MG63 (cell line): ENCODE results near the gene HMOX1. TPM values are rescaled to one million over a fixed set of nuclear protein-coding genes. Genes with fewer than 3 reads are reported as not detected.
"Not testable (repeated sequence)": the region's sequence is repeated elsewhere in the genome, so short reads cannot be mapped to it uniquely, and the experiment has no call there.

Source experiments
- DNase-seq: peaks from one replicate; pipeline ENCODE4 v3.0.0-alpha.2; 2020
- H3K27me3 ChIP-seq: fragments of 250-450 bp; sonication (Bioruptor Pico); 2 replicates; pipeline ENCODE4 v1.5.1; 2020; ENCODE audit warnings: mild to moderate bottlenecking, moderate library complexity
- H3K36me3 ChIP-seq: fragments of 250-450 bp; sonication (Bioruptor Pico); 2 replicates; pipeline ENCODE4 v1.5.1; 2020; ENCODE audit warnings: mild to moderate bottlenecking, moderate library complexity
- H3K4me3 ChIP-seq: fragments of 250-450 bp; sonication (Bioruptor Pico); 2 replicates; pipeline ENCODE4 v1.5.1; 2020; ENCODE audit warnings: mild to moderate bottlenecking, moderate library complexity
- H3K9me3 ChIP-seq: fragments of 250-450 bp; sonication (Bioruptor Pico); 2 replicates; pipeline ENCODE4 v1.5.1; 2020; ENCODE audit warnings: mild to moderate bottlenecking, moderate library complexity
- total RNA-seq: library from RNA; depleted of rRNA; stranded (reverse); fragments of >200 nt; shearing (Covaris generic); gene quantifications from 2 replicates; pipeline ENCODE4 v1.2.3, GENCODE V29; 2014; ENCODE audit warnings: low replicate concordance; rRNA removed

HMOX1 gene
- total RNA-seq, 1 experiment from 2014 or later: 66.9 TPM

DNA sequence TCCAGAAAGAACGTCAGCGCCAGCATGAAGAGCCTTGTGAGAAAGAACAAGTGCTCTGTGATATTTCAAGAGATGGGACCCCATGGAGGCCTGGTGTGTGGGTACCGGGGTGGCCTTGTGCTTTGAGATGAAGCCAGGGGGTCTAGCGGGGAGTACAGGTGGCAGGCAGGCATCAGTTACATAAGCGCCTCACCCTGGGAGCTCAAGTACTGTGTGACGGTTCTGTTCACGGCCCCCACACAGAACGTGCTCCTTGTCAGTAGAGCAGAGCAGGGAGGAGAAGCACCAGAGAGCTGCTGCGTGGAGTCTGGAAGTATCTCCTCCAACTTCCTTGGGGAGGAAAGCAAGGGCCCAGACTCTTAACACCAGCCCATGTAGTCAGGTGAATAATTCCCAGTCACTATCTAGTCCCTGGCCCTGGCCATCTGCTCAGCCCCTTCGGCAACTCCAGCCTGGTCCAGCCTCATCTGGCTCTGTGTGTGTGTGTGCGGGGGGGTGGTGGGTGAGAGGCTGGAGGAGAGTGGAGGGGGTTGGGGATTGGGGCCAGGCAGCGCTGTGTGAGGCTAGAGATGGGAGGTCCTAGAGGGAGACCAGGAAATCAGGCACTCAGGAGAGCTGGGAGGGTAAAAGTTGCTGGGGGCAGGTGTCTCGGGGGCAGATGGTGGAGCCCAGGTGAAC is 51.5 kb downstream of the HMOX1 start:
- no peaks in the 10 kb centered on the region; the same call in 1 of the 2 replicates for H3K9me3 ChIP-seq
- no peak for DNase-seq
- no peak overlapping the region for H3K4me3 ChIP-seq
- peaks cover 59% of the 10 kb centered on the region for H3K36me3 ChIP-seq
- H3K27me3 ChIP-seq: no peaks in the 10 kb centered on the region

DNA sequence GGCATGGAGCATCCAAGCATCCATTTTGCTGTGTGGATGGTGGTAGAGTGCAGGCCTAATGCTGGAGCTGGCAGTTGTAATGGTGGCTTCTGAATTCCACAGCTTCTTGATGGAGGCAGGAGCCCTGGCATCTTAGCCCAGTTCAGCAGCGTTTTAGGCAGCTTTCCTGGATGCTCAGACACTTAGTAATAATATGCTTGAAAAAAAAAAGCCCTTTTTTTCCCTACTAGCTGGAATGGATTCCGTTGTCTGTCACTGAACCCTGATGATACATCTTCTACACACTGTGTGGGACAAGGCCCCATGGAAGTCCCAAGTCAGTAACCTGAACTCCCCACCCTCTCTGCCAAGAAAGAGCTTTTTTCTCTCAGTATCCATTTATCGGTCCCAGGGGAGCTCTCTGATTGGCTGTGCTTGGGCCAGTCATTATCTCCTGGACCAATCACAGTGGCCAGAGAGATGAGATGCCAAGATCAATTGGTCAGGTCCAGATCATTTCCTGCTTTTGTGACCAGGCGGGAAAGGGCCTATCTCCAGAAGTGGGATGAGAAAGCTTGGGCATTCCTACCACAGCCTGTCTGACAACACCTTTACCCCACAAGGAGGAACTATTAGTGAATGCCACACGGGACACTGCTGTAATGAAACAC is 53.3 kb downstream of the HMOX1 start:
- Histone ChIP-seq H3K36me3 (peaks cover 53% of the 10 kb centered on the region), H3K27me3 (no peaks in the 10 kb centered on the region)
- DNase-seq: peak; percentile 15

DNA sequence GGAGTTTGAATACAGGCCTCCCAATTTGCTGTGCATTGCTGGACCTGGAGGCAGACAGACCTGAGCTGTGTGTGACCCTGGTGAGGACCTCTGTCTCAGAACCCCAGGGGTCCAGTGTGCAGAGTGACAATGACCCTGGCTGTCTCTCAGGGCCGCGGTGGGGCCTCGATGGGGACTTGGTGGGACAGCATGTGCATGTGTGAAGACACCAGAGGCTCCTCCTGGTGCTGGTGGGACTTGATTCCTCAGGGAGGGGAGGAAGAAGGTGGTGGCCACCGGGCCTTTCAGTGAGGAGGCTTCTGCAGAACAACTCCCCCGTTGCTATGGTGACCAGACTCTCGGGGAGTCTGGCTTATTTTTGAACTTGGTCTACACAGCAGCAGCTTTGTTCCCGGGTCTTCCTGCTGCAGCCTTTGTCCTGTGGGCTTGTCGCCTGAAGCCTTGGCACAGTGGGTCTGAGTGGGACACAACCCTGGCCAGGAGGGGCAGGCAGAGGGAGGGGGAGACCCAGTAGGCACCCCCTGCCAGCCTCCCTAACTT is 54.4 kb downstream of the HMOX1 start:
- Histone ChIP-seq H3K36me3 (peaks cover 49% of the 10 kb centered on the region), H3K27me3 (no peaks in the 10 kb centered on the region), H3K9me3 (no peaks in the 10 kb centered on the region; the same call in 1 of the 2 replicates), H3K4me3 (no peak overlapping the region)
- DNase-seq: no peak

More for the DNA sequence above, 53.3 kb downstream of the HMOX1 start:
- Histone ChIP-seq H3K4me3 (no peak overlapping the region), H3K9me3 (no peaks in the 10 kb centered on the region; the same call in 1 of the 2 replicates)

DNA sequence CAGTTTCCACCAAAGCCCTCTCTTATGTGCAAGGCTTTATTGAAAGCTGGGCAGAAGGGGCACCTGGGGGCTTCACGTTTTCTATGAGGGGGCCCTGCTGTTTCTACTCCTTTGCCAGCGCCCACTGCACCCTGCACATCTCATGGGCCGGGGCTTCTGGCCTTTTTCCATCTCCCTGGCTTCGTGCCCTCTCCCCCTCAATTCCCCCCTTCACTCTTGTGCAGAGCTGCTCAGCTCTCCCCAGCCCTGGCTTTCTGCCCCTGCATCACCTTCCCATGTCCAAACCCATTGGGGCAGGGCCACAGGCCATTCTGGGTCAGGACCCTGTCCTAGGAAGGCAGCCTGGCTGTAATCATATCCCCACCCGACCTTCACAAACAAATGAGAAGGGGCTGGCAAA is 55.5 kb downstream of the HMOX1 start:
- no peak for DNase-seq
- Histone ChIP-seq H3K27me3 (no peaks in the 10 kb centered on the region), H3K9me3 (no peaks in the 10 kb centered on the region; the same call in 1 of the 2 replicates), H3K4me3 (no peak overlapping the region), H3K36me3 (peaks cover 43% of the 10 kb centered on the region)

DNA sequence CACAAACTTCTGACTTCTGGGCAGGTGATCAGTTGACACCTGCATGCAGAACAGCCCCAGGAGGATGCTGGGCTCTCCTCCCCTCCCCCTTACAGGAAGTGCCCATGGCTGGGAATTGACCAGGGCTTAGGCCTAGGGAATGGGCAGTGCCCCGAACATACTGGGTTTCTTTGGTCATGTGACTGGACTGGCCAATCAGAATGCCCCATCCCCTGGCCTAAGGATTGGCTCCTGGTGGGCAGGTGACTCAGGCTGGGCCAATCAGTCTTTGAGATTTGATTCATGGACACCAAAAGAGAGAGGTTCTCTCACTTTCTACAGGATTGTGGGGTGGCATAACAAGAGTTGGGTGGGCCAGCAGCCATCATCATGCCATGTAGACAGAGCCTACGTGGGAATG is 56.2 kb downstream of the HMOX1 start:
- no peaks in the 10 kb centered on the region for H3K27me3 ChIP-seq
- H3K4me3 ChIP-seq: no peak overlapping the region
- peaks cover 37% of the 10 kb centered on the region for H3K36me3 ChIP-seq
- DNase-seq: peak; percentile 55
- no peaks in the 10 kb centered on the region; the same call in 1 of the 2 replicates for H3K9me3 ChIP-seq

DNA sequence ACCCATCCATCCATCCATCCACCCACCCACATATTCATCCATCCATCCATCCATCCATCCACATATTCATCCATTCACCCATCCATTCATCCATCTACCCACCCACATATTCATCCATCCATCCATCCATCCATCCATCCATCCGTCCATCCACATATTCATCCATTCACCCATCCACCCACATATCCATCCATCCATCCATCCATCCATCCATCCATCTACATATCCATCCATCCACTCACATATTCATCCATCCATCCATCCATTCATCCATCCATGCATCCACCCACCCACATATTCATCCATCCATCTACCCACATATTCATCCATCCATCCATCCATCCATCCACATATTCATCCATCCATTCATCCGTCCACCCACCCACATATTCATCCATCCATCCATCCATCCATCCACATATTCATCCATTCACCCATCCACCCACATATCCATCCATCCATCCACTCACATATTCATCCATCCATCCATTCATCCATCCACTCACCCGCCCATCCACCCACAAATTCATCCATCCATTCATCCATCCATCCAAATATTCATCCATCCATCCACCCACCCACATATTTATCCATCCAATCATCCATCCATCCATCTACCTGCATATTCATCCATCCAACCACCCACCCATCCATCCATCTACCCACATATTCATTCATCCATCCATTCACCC is 57.9 kb downstream of the HMOX1 start:
- peaks cover 20% of the 10 kb centered on the region for H3K36me3 ChIP-seq
- H3K4me3 ChIP-seq, H3K27me3 ChIP-seq, DNase-seq, H3K9me3 ChIP-seq: not testable (repeated sequence)

DNA sequence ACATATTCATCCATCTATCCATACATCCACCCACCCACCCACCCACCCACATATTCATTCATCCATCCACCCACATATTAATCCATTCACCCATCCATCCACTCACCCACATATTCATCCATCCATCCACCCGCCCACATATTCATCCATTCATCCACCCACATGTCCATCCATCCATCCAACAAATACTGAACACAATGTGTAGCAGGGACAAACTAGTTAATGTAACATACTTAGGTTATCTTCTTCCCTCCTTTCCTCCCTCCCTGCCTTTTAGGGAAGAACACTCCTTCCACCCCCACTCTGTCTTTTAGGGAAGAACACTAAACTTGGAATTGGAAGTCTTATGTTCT is 58.4 kb downstream of the HMOX1 start:
- no peaks in the 10 kb centered on the region for H3K9me3 ChIP-seq
- no peak for DNase-seq
- H3K4me3 ChIP-seq: no peak overlapping the region
- peaks cover 15% of the 10 kb centered on the region for H3K36me3 ChIP-seq
- no peaks in the 10 kb centered on the region for H3K27me3 ChIP-seq

DNA sequence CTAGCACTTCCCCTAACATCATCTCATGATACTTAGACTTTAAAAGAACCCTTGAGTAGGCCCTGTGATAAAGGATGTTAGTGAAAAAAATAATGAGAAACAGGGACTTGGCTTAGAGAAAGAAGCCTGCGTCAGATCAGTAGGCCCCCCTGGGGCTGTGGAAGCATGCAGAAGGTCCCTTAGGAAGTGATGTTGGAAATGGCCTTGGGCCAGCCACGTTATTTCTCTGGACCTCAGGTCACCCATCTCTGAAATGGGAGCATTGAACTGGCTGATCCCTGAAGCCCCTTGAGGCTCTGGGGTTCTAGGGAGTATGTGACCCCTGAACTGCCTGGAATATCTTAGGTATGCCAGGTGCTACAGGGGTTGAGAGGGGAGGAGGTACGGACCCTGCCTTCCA is 59.2 kb downstream of the HMOX1 start:
- peaks cover 7% of the 10 kb centered on the region for H3K36me3 ChIP-seq
- no peak for DNase-seq
- H3K4me3 ChIP-seq: no peak overlapping the region

DNA sequence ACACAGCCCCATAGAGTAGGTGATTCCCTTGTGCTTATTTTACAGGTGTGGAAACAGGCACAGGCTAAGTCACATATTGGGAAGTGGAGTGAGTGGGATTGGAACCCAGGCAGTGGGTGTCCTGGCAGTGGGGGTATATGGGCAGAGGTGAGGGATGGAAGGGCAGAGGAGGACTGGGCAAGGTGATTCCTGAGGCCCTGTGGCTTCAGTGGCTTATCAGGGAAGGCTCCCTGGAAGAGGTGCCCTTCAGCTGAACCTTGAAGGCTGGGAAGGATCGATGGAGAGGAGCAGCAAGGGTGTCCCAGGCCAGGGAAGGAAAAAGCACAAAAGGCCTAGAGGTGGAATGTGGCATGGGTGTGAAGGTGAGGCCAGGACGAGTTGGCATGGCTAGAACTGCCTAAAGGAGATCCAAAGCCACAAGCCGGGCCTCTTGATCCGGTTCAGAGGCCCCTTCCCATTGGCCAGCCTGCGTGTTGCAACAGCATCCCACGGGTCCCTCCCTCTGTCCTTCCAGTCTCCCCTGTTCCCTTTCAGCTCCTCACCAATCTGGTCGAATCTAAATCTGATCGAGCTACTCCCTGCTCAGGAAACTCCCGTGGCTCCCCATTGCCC is 60.7 kb downstream of the HMOX1 start:
- Histone ChIP-seq H3K4me3 (no peak overlapping the region), H3K36me3 (peaks cover 7% of the 10 kb centered on the region), H3K9me3 (no peaks in the 10 kb centered on the region), H3K27me3 (no peaks in the 10 kb centered on the region)
- DNase-seq: no peak

More for the DNA sequence above, 59.2 kb downstream of the HMOX1 start:
- no peaks in the 10 kb centered on the region for H3K9me3 ChIP-seq
- no peaks in the 10 kb centered on the region for H3K27me3 ChIP-seq

DNA sequence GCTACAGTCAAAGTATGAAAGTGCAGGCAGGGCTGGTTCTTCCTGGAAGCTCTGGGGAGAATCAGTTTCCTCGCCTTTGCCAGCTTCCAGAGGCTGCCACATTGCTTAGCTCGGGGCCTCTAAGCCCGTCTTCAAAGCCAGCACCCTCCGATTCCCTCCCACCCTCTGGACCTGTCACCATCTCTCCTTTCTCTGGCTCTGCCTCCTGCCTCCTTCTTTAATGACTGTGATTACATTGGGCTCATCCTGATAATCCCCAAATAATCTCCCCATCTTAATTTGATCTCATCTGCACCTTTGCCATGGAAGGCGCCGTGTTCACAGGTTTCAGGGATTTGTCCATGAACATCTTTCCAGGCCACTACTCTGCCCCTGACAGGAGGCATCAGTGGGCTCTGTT is 61.6 kb downstream of the HMOX1 start:
- no peak overlapping the region for H3K4me3 ChIP-seq
- no peak for DNase-seq
- H3K36me3 ChIP-seq: peaks cover under 1% of the 10 kb centered on the region; the same call in 1 of the 2 replicates
- H3K9me3 ChIP-seq: no peaks in the 10 kb centered on the region
- no peaks in the 10 kb centered on the region for H3K27me3 ChIP-seq

DNA sequence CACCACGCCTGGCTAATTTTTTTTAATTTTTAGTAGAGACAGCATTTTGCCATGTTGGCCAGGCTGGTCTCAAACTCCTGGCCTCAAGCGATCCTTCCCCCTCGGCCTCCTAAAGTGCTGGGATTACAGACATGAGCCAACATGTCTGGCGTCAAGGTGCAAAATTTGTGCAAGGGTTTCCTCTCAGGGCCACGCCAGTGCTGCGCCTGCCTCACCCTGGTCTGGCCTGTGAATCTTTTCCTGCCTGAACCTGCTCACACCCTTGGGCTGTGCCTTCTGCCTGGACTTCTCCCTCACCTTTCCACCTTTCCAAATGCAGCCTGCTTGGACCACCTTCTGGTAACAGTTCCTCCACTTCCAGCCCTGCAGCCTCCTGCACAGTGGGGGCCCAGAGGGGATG is 62.4 kb downstream of the HMOX1 start:
- no peaks in the 10 kb centered on the region for H3K9me3 ChIP-seq
- H3K36me3 ChIP-seq: peaks cover 2% of the 10 kb centered on the region; the same call in 1 of the 2 replicates
- H3K4me3 ChIP-seq: no peak overlapping the region
- DNase-seq: no peak
- H3K27me3 ChIP-seq: no peaks in the 10 kb centered on the region

Other genes starting within 250 kb of the HMOX1 start
- 19.8 and 39.3 TPM in 2 replicates for gene HMGXB4, start 123.6 kb upstream of the HMOX1 start, total RNA-seq
- gene TOM1, start 81.2 kb upstream of the HMOX1 start, total RNA-seq: 18.1 and 19.2 TPM in 2 replicates
- 72.8 and 117 TPM in 2 replicates for gene MCM5, start 19.0 kb downstream of the HMOX1 start, total RNA-seq
- 0.56 TPM in 1 of 2 replicates, not detected in the other for gene RASD2, start 159.7 kb downstream of the HMOX1 start, total RNA-seq
- gene MB, start 236.2 kb downstream of the HMOX1 start, total RNA-seq: 2.3 and 6.3 TPM in 2 replicates